NOMO-1 treated with DMSO at 0.1 percent for 48 hours (cell line): Measurements from ENCODE around the gene HEATR1.

ENCODE experiments used
- DNase-seq: peaks from one replicate; lab custom pipeline; 2025; ENCODE audit not compliant: unreplicated experiment; lab: John Stamatoyannopoulos, UW

HEATR1 gene

GRCh38 chr1:236543065-236543669 is 61.1 kb downstream of the HEATR1 start:
- DNase-seq, result no peak

DNA sequence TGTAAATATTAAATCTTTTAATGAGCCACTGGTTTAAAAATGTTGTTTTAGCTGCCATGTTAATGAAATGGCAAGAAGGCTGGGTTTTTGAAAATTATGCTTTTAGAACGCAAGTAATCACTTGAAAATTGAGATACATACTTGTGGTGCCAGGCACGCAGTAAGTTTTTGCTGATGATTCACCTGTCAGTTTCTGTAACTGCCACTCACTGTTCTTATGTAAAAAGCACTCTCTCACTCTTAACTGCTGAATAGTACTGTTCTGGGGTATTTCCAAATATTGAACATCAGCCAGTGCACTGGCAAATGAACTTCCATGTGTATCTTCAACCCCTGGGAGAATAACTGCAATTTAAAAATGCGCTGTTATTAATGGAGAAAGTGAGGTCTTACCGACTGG is 62.6 kb downstream of the HEATR1 start:
- no peak for DNase-seq

GRCh38 chr1:236540813-236541465 is 63.4 kb downstream of the HEATR1 start:
- no peak for DNase-seq

- no peak for DNase-seq
Measured at GRCh38 chr1:236536540-236536939, 67.8 kb downstream of the HEATR1 start.

DNA sequence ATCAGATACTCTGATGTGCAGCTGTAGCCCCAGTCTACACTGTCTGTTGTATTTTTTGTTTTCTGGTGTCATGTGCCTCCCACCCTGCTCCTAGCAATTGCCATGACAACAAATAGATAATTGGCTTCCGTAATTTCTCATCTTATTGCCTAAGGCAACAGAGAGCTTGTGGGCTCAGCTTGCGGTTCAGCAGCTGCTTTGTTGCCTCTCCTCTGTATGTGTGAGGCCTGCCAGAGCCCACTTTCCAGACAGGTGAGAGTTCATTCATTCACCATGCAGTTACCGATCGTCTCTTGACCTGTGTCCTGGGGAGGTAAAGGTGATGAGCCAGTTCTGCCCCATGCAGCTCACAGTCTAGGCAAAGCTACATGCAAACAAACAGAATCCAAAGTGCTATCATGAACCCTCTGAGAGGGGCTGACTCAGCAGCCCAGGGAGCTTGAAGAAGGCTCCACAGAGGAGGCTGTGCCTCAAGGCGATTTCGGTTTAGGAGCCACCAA is 68.6 kb downstream of the HEATR1 start:
- peak; percentile 77 for DNase-seq

- DNase-seq, result no peak
Measured at GRCh38 chr1:236535190-236535589, 69.1 kb downstream of the HEATR1 start.

DNA sequence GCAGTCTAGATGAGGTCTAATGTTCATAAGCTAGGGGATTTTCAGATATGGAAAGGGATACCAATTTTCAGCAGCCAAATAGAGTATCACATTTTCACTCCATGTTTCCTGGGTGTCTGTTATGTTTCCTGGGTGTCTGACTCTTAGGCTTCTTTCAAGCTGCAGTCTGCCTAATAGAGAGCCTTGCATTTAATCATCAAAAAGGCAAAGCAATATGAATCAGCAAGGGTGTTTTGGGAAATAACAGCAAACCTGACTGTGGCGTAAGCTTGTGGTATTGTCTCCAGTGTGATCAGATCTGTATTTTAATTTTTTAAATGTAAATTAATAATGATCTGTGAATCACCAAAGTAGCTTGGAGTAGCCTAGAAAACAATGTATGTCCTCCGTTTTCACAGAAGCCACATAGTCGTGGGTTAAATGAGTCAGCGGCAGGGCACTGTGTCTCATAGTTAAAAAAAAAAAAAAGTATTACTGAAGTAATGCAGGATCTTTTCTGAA is 70.1 kb downstream of the HEATR1 start:
- no peak for DNase-seq

GRCh38 chr1:236532850-236533249 is 71.5 kb downstream of the HEATR1 start:
- DNase-seq, result no peak

GRCh38 chr1:236530959-236531358 is 73.4 kb downstream of the HEATR1 start:
- DNase-seq, result peak; percentile 57

GRCh38 chr1:236530286-236530685 is 74.0 kb downstream of the HEATR1 start:
- no peak for DNase-seq

DNA sequence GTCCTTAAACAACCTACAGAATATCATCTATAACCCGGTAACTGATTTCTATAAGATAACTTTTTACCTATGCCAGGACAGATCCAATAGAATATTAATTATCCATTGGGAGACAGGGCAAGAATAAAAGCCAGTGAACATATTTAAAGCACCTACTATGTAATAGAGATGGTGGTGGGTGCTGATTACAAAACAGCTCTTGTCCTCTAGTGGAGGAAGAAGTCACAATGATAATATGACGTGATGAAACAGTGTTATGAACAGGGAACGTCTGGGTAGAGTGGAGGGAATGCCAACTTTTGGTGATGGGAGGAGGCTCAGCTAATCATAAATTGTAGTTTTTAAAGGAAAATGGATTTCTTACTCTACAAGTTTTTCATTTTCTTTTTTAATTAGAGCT is 78.2 kb downstream of the HEATR1 start:
- DNase-seq, result no peak

- DNase-seq, result peak; percentile 87
Measured at GRCh38 chr1:236524895-236525184, 79.5 kb downstream of the HEATR1 start.

- DNase-seq, result peak; percentile 88
Measured at GRCh38 chr1:236524142-236524894, 80.0 kb downstream of the HEATR1 start.

DNA sequence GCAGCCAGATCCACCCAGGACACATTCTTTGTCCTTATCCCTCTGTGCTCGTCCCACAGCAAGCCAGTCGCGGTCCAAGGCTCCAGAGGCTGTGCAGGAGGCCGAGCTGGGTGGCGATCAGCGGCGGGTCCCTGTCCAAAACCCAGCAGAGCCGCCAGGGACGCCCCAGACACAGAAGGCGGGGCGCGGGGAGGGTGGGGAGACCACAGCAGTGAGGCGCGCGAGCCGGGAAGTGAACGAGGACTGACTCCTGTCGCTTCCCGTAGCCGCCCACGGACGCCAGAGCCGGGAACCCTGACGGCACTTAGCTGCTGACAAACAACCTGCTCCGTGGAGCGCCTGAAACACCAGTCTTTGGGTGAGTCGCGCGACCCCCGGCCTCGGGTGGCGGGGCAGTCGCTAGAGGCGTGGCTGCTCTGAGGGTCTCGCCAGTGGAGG is 80.6 kb downstream of the HEATR1 start, which contains the start of gene LGALS8:
TSS of gene LGALS8 (plus strand) at position 279 of the 438 bp plus-strand sequence. CDS start 2,089 bp downstream, outside the sequence.
- DNase-seq, result peak; percentile 74

DNA sequence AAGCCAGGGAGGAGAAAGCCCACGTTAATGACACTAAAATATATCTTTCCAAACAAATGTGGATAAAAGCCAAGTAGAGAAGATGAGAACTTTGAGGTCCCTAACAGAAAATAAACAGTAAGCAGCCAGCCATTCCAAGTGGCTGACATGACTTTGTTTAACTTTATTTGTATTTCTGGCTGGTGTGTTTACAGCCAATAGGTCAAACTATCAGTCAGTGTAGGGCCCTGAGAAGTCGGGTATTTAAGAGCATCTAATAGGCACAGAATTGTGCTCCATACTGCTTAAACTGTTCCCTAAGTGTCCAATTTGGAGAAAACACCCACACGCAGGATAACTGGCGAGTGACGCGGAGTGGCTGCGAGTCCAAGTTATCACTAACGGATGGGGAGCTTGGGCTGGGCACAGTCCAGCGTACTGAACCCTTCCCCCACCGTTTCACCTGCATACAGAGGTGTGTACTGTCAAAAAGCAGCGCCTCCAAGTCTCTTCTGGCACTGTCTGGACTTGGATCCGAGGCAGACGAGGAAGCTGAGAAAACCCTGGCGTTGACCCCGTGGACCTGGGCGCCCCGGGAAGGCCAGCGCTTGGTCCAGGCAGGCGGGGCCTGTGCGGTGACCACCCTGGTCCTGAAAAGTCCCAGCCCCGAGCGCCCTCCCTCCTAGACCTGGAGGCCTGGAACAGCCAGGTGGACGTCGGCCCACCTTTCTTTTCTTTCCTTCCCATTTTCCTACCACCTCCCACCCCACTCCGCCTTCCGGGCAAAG is 81.2 kb downstream of the HEATR1 start:
- no peak for DNase-seq

DNA sequence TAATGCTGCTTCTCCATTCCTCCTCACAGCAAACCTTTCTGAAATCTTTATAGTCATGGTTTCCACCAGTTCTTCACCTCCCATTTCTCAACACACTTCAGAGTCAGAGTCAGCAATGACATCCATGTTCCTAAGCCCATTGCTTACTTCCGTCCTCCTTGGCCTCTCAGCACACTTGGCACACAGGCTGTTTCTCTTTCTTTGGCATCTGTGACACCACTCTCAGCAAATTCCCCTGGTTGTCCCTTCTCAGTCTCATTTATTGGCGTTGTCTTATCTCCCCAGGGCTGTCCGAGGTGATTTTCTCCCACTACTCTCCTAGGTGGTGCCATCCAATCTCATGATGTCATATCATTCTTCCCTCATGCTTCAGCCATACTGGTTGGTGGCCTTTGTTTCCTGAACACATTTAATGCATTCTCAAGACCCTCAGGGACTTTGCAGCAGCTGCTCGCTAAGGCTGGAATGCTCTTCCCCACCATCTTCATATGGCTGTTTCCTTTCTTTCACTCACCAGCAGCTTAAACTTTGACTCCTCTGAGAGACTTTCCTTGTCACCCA is 83.8 kb downstream of the HEATR1 start:
- DNase-seq, result no peak

DNA sequence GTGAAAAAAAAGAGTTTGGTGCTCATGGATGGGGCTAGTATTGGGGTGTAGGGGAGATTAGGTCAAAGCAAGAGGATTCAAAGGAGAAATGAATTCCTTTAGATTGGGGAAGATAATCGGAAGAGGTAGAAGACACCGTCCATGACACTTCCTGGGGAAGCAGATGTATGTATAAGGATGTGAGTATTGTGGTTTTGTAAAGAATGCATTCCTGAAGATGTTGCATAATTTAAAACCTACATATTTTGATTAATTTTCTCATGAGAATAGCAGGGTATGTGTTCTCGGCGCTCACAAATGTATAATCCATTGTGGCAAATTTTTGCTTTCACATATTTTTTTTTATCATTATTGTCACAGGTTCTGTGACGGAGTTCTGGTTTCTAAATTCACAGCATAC is 86.0 kb downstream of the HEATR1 start:
- peak; percentile 42 for DNase-seq

DNA sequence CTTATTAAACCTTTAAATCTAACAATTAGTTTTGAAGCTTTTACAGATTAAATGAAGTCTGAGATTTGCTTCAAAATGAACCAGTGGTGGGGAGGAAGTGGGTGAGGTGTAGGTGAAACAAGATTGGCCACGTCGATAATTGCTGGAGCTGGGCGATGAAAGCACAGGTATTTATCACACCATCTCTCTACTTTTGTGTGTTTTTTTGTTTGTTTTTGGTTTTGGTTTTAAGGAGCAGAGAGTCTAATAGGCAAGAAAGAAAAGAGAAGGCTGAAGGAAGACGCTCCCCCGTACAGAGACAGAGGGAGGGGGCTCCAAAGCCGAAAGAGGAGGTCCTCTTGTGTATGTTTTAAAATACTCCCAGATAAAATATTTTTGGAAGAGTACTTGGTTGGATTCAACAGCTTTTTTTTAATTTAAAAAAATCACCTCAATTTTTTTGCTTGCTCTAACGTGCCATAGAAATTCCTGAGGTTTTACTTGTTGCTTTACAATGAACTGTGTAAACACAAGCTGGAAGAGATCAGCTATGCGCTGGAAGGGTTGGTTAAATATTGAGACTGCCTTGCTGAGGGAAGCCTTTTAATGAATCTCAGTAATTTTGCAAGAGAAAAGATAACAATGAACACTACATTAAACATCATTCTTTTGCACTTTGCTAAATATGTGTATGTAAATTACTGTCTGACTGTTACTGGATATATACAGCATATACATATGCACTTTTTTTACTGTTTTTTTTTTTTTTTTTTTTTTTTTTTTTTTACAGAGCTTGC is 87.2 kb downstream of the HEATR1 start:
- no peak for DNase-seq

- DNase-seq, result no peak
Measured at GRCh38 chr1:236515443-236515958, 88.8 kb downstream of the HEATR1 start.
